ENCODE measurements around the gene FZD1.

FZD1 gene

DNA sequence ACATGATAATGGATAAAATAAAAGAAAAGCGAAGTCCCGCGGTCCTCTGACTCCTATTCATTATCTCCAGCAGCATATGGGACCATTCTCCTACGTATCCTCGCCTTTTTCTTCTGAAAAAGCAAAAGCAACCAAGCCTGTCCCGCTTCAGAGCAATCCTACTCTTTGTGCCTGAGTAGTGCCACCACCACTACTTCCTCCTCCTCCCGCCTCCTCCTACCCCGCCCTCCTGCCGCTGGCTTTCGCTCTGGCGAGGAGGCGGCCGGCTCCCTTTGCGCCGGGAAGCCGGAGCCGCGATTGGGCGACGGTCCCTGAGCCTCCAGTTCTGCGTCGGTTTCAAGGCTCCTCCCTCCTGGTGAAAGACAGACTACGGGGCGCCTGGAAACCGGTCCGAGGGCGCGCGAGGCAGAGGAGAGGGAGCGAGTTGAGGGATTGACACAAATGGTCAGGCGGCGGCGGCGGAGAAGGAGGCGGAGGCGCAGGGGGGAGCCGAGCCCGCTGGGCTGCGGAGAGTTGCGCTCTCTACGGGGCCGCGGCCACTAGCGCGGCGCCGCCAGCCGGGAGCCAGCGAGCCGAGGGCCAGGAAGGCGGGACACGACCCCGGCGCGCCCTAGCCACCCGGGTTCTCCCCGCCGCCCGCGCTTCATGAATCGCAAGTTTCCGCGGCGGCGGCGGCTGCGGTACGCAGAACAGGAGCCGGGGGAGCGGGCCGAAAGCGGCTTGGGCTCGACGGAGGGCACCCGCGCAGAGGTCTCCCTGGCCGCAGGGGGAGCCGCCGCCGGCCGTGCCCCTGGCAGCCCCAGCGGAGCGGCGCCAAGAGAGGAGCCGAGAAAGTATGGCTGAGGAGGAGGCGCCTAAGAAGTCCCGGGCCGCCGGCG, at the start of gene FZD1:
FZD1 (plus strand) TSS at position 388 of the 878 bp plus-strand sequence; CDS start at position 836, 448 bp downstream.
- DNase-seq, result peak; percentile 81

DNA sequence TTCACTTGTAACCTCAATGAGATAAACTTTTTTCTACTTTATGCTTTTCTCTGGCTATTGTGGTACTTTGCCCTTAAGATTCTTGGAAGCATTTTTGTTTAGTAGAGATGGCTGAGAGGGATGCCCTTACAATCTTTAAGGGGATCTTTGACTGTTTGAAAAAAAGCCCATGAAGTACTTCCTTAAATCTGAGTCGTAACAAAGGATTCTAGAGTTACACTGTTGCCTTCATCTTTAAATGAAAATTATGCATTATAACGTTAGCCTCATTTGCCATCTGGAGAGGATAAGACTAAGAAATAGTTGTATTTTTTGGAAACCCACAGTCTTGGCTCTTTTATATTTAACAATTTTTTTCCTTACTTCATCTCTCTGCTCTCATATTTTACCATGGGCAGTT, 37.8 kb upstream of the FZD1 start:
- no peak for DNase-seq

DNA sequence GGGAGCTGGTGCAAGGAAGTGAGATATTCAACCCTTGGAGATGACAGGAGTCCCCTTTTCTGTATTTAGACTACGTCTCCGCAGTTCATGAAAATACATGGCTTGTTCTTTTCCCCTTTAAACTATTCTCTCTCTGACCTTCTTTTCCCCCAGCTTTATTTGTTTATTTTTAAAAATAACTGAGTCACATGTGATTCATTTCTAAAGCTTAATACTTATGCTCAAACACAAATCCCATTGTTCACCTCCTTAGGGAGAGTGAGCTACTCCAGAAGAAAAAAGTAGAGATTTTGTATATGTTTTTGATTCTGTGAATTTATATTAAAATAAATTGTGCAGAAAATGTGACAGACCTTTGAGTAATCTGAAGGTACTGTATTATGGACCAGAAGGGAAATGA, 35.9 kb upstream of the FZD1 start:
- no peak for DNase-seq

DNA sequence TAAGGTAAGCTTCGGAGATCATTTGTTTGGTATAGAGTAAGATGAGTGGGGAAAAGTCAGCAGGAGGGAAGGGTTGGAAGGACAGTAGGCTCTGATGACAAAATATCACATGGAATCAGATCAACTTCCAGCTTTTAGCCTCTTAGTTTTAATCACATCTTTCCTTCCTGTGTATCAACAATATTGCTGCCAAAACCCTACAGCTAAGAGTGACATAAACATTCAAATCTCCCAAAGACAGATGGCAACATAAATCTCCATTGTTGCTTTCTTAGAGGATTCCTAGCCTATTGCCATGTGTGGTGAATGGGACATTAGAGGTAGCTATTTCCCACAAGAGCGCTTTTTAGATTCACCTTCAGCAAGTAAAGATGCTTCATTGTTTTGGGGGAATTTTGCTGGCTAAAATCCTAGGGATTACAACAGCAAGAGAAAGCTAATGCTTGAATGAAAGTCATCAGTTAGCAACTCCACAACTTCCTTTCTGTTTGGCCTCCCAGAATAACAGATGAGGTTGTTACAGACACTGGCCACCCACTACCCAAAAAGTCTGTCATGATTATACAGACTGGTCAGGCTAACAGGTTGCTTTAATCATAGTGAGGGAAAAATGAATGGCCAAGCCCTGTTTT, 35.2 kb upstream of the FZD1 start:
- DNase-seq, result no peak

DNA sequence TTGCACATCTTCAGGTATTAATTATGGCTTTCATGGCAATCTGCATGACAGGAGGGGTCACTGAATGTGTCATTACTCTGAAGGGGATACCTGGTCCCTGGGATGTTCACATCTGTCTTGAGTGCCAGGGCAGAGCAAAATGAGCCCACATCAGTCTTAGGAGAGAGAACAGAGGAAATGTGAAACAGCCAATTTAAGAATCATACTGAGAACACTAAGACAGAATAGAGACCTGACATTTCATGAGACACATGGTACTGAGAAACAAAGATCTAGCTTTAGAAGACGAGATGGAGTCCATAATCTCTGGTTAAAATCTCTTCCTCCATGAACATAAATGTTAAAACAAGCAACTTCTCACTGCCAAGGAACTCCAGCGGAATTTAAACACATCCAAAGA, 34.1 kb upstream of the FZD1 start:
- DNase-seq, result no peak

DNA sequence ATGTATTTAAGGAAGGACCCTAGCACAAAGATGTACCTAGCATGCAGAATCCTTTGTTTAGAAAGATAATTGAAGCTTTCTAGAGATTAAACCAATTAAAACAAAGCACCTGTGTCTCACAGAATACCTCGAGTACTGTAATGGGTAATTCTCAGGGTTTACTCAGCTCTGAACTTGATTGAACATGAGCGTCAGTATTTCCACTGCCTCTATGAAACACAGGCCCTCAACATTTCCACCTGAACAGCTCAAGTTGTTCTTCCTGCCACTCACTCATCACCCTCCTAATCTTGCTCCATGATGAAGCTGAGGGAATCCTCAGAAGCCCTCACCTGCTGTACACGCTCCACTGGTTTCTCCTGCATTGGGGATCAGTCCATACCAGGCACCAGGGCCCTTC, 33.7 kb upstream of the FZD1 start:
- DNase-seq, result no peak

DNA sequence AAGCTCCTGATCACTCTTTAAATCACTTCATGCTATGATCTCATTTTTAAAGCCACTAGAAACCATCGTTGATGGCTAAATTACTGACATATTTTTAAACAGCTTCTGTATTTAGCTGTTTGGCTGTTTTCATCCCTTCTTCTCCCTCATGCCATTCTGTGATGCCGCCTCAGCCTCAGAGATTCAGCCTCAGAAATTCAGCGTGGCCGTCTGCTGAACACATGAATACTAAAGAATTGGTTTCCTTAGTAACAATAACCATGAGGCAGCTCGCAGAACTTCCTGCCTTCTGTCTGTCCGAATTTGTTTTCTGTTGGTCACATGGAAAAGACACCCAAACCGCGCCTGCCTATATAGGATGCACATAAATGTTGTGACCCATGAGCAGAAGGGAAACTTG, 31.0 kb upstream of the FZD1 start:
- DNase-seq, result no peak

DNA sequence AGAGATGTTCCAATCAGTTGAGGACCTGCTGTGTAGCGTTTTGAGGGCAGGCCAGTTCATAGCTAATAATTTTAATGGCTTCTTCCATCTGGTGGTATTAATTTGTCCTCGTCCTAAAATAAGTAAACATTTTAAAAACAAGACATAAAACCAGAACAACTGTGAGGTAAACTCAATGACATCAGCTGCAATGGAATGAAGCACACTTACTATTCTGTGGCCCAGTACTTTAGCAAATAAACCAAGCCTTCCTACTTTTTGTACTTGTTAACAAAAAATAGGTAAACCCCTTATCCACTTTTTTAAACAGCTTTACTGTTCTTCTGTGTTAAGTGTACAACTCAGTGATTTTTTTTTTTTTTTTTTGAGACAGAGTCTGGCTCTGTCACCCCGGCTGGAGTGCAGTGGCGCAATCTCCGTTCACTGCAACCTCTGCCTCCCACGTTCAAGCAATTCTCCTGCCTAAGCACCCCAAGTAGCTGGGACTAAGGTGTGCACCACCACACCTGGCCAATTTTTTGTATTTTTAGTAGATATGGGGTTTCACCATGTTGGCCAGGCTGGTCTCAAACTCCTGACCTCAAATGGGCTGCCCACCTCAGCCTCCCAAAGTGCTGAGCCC, 28.9 kb upstream of the FZD1 start:
- DNase-seq, result no peak

DNA sequence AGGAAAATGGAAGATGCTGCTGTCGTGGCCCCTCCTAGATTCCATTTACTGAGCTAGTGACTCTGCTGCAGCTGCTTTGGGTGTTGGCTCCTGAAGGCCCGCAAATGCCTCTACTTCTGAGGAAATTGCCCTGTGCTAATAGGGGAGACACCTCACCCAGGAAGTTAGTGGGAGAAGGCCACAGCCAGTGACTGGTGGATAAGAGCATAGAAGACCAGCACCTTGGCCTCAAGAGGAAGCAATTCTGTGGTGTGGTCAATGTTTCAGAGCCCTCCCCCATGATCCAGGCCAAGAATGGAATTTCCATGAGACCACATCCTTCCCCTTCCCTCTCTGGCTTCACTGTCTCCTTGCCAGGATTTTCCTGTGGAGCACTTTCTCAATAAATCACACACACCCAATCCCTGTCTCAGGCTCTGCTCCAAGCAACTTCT, 25.0 kb upstream of the FZD1 start:
- no peak for DNase-seq

DNA sequence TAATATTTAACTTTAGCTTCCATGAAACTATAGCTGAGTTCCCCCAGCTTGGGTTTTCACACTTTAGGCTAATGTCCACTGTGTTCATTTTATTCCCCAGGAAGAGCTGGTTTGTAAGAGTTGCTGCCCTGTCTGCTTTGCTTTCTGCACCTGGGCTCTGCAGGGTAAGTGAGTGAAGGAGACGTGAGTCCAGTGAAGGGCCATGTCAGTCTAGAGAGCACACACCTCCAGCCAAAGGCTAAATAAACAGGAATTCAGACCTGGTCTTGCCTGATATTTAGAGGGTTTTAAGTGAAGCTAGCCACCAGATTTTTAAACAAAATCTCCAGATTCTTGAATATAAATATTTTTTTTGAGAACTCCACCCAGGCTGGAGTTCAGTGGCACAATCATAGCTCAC, 24.5 kb upstream of the FZD1 start:
- DNase-seq, result no peak

DNA sequence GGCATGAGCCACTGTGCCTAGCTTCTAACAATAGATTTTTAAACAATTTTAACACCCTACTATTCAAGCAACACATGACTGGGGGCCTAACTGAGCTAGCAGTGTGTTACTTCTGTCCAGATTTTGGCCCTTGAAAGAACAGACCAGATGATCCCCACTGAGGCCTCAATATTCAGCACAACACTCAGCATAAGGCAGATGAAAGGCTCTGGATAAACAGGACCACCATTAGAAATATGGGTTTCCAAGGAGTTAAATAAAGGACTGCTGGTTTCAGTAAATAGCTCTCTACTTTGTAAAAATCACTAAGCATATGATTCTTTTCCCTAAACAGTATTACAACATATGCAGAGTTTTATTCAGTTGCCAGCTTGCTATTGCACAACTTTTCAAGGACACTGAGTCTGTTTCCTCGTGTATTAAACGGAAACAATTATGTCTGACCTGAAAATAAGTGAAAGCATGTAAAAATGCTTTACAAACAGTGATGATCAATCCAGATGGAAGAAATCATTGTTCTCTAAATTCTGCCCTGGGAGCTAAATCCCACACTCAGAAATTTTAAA, 23.8 kb upstream of the FZD1 start:
- DNase-seq, result no peak

DNA sequence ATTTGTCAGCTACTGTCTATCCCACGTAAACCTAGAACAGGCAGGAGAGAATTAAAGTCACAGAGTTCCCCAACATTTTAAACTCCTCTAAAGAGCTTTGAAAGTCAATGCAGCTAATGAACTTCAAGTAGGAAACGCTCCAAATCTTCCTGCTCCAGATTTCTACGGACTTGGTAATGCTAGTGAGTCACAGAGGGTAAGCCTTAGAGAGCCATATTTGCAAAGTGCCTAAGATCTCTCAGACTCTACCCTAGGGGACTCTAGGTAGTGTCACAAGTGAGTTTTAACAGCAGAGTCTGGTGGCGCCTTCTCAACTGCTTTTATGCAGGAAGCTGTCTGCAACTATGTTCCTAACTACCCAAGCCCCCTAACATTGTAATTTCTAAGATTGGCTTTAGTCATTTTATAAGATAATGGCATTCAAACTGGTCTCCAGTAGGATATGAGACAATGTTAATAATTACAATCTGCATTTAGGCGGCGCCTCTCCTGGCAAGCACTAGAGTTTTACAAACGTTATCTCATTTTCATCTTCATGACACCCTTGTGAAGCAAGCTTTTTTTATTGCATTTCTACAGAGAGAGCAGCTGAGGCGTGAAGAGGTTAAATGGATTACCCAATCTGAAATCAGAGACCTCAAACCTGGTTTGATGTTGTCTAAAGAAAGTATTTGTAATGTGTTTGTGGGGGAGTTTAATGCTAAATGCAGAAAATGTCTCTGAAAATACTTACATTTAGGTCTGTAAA, 22.0 kb upstream of the FZD1 start:
- no peak for DNase-seq

DNA sequence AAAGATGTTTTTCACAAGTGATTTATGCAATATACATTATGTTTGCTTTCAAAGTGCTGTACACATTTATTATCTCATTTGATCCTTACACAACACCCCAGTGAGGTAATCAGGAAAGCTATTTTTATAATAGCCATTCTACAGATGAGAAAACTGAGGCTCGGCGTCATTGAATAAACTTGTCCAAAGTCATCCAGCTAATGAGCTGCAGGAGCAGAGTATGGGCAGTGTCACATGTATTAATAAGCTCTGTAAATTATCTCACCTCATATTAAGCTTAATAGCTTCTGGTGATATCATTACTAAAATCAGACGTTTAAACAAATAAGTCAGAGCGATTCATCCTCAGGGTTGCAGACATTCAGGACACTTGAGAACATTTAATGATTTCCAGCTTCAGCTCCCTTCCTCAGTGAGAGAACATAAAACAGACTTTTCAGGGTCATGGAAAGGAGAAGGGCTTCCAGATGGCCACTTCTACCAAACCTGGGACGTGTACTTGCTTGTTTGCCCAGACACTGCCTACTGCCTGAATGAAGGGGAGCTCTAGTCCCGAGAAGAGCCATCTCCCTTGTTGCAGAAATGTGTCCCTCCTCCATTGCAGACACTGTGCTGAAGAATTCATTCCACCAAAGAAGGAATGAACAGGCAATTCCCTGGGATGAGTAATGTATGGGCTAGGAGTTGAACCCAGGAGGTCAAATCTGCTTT, 20.5 kb upstream of the FZD1 start:
- DNase-seq, result no peak

DNA sequence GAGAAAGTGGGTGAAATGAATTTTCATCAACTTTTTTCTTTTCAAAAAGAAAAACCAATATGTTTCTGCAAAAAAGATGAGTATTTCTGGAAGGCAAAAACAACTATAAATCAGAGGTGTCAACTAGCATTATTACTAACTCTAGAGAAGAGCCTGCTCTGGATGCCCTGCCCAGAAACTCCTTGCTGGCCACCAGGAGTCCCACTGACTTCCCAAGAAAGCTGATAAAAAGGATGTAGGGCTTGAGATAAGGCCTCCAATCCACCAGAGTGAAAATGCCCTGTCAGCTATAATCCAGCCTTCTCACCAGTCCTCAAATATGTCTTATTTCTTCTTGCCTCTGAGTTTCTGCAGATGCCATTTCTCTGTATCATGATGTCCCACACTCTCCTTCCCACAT, 16.7 kb upstream of the FZD1 start:
- DNase-seq, result no peak

DNA sequence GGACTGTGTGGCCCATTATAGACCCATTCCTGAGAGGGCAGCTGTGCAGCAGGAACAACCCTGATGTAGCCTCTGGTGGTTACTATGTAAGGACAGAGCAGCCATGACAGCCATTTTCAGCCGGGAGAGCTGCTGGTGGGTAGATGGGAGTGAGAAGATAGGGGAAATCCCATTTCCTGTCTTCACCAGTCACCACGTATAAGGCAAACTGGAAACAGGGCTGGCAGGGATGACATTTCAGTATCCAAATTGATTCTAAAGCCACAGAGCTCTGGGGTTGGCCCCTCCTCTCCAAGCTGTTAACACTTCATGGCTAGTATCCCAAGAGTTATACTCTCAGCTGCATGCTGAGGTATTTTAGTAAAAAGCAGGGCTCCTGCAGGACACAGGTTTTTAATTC, 15.2 kb upstream of the FZD1 start:
- no peak for DNase-seq

DNA sequence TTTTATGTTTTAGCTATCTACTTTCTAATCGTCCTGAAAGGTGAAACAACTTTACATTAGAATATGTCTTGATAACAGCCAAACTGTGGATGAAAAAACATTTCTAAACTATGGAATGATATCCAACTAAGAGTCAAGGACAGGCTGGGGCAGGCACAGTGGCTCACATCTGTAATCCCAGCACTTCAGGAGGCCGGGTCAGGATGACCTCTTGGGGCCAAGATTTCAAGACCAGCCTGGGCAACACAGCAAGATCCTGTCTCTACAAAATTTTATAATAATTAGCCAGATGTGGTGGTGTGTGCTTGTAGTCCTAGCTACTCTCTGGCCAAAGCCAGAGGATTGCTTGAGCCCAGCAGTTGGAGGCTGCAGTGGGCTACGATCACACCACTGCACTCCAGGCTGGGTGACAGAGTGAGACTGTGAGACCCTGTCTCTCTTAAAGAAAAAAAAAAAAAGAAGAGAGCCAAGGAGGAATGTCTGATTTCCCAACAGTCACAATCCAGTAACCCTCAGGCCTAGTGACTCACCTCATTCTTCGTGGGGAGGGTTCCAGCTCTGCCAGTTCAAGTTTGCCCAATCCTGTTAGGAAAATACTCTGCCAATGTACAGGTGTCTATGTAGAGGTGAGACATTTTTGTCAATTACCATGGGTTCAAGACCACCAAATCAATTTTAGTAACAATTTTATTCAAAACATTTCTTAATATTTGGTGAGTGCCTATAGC, 14.6 kb upstream of the FZD1 start:
- no peak for DNase-seq

DNA sequence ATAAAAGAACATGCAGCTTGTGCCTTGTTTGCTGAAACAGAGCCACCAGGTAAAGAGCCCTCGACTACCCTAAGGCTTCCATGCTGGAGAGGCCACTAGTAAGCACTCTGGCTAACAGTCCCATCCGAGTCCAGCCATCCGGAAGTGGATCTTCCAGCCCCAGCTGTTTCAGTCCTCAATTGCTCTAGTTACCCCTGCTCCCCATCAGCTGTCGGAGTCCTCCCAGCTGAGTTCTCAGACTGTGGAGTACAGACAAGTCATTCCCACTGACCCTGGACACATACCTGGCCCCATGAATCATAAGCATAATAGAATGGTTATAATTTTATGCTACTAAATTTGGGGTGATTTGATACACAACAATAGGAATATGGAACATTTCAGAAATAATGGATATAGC, 13.5 kb upstream of the FZD1 start:
- no peak for DNase-seq

DNA sequence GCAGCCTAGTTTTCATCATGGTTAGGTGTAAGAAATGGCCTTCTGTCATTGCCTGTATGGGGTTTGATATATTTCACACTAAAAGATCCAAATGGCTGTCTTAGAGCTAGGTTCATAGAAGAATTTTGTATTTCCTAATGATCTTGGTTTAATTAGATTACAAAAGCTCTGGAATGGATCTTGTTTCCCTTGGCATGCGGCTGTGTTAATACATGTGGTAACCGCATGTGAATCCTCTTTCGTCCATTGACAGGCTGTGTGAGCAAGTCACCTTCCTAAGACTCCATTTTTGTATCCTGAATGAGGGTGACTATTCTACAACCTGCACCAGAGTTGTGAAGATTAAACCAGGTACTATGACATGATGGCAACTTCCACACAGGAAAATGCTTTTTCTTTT, 12.4 kb upstream of the FZD1 start:
- no peak for DNase-seq

DNA sequence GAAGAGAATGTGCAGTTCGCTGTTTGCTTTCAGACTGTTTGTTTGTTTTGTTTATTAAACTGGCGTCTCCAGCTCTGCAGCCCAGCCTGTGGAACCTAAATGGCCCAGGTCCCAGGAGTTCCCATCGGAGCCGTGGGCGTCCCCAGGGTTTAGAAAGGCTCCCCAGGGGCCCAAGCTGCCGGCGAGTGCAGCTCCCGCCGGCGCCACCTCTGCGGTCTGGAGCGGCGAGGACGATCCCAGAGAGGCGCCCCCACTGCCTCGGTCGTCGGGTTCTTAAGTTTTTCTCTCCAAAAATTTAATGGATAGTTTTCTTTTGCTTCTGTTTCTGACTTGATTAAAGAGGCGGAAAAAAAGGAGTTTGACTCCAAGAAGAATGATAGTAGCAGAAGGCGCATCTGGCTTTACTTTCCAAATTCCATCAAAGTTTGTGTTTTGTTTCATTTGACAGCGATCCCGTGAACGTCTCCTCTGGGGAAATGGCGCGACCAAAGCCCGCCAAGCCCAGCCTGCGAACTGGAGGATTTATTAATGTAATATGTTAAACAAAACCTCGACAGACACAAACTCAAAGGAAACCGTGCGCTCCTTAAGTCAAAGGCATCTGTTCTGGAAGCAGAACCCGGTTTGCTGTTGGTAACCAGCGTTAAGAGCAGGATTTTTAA, 718 bp upstream of the FZD1 start:
- no peak for DNase-seq

DNA sequence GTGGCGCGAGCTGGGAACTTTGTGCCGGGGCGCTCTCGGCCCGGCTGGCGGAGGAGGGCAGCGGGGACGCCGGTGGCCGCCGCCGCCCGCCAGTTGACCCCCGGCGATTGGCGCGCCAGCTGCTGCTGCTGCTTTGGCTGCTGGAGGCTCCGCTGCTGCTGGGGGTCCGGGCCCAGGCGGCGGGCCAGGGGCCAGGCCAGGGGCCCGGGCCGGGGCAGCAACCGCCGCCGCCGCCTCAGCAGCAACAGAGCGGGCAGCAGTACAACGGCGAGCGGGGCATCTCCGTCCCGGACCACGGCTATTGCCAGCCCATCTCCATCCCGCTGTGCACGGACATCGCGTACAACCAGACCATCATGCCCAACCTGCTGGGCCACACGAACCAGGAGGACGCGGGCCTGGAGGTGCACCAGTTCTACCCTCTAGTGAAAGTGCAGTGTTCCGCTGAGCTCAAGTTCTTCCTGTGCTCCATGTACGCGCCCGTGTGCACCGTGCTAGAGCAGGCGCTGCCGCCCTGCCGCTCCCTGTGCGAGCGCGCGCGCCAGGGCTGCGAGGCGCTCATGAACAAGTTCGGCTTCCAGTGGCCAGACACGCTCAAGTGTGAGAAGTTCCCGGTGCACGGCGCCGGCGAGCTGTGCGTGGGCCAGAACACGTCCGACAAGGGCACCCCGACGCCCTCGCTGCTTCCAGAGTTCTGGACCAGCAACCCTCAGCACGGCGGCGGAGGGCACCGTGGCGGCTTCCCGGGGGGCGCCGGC, 870 bp downstream of the FZD1 start:
- peak; percentile 12 for DNase-seq
